ENCODE data around the gene ARHGAP25.

DNA sequence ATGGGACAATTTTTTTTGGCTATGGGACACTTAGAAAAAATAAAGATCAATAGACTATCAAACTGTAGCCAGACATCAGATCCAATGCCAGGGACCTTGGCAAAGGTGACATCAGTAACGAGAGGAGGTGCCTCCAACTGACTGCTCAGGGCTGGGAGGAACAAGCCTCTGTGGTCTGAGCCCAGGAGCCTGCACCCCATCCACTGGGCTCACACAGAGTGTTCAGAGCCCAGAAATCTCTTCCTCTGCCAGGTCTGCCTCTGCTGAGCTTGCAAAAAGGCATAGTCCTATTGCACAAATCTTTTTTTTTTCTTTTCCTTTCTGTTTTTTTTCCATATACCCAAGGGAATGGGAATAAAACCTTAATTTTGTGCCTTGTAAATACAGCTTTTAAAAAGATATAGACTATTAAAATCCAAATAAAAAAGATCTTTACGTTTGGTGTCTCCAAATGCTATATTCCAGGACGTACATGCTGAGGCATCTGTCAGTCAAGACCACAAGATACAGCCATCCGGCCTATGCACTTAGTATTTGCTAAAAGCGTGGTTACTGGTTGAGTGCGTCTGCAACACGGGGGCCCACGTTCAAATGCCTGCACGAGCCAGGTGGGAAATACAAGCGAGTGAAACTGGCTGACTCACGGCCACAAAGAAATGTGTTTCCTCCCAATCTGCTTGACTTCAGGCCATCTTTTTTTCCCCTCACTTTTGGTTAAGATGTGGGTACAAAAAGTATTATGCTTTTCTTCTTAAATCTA lies 7.8 kb upstream of the ARHGAP25 start:
- TF ChIP-seq, protein P1, sequence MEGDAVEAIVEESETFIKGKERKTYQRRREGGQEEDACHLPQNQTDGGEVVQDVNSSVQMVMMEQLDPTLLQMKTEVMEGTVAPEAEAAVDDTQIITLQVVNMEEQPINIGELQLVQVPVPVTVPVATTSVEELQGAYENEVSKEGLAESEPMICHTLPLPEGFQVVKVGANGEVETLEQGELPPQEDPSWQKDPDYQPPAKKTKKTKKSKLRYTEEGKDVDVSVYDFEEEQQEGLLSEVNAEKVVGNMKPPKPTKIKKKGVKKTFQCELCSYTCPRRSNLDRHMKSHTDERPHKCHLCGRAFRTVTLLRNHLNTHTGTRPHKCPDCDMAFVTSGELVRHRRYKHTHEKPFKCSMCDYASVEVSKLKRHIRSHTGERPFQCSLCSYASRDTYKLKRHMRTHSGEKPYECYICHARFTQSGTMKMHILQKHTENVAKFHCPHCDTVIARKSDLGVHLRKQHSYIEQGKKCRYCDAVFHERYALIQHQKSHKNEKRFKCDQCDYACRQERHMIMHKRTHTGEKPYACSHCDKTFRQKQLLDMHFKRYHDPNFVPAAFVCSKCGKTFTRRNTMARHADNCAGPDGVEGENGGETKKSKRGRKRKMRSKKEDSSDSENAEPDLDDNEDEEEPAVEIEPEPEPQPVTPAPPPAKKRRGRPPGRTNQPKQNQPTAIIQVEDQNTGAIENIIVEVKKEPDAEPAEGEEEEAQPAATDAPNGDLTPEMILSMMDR (conservative IDR thresholded peaks at IDR 0.05; ENCODE audit: low read depth, low read length), result no peak
- TF ChIP-seq EZH2 (IDR thresholded peaks at IDR 0.05; ENCODE audit: borderline replicate concordance, low read depth, low read length, poor library complexity, severe bottlenecking), result no peak

Measured in A673 (cell line).